ENCODE measurements around the gene CNGB1. TPM values are rescaled to one million over a fixed set of nuclear protein-coding genes. Genes with fewer than 3 reads are reported as not detected.

Gene CNGB1
- total RNA-seq, 4 donors from 2014 or later: not detected

GRCh38 chr16:57958544-57958943 lies 12.4 kb downstream of the CNGB1 start:
- no peak for TF ChIP-seq CTCF (IDR thresholded peaks at IDR 0.05)
- no peak for TF ChIP-seq POLR2A (IDR thresholded peaks at IDR 0.05)

GRCh38 chr16:57957673-57958392 lies 13.1 kb downstream of the CNGB1 start:
- Histone ChIP-seq H3K4me1 (no peaks in the 10 kb centered on the region), H3K36me3 (no peaks in the 10 kb centered on the region), H3K4me3 (no peak overlapping the region), H3K27ac (no peak overlapping the region), H3K27me3 (no peaks in the 10 kb centered on the region), H3K9me3 (no peaks in the 10 kb centered on the region)
- intact Hi-C loops (cut with DNase I; ENCODE audit: low total_unique reads): no loop called here
- TF ChIP-seq CTCF (IDR thresholded peaks at IDR 0.05) (no peak), POLR2A (IDR thresholded peaks at IDR 0.05) (no peak)
- DNase-seq: no peak

More at GRCh38 chr16:57958544-57958943, 12.4 kb downstream of the CNGB1 start:
- H3K27me3 ChIP-seq: no peaks in the 10 kb centered on the region
- no peaks in the 10 kb centered on the region for H3K4me1 ChIP-seq
- H3K27ac ChIP-seq: no peak overlapping the region
- H3K9me3 ChIP-seq: no peaks in the 10 kb centered on the region
- no peak for DNase-seq
- intact Hi-C loops (cut with DNase I; ENCODE audit: low total_unique reads): no loop called here
- no peak overlapping the region for H3K4me3 ChIP-seq
- no peaks in the 10 kb centered on the region for H3K36me3 ChIP-seq

GRCh38 chr16:57956924-57957672 lies 13.8 kb downstream of the CNGB1 start:
- intact Hi-C loops (cut with DNase I; ENCODE audit: low total_unique reads): no loop called here
- no peaks in the 10 kb centered on the region for H3K9me3 ChIP-seq
- no peaks in the 10 kb centered on the region for H3K27me3 ChIP-seq
- no peak overlapping the region for H3K4me3 ChIP-seq
- H3K4me1 ChIP-seq: no peaks in the 10 kb centered on the region
- H3K36me3 ChIP-seq: no peaks in the 10 kb centered on the region
- no peak for DNase-seq
- no peak for TF ChIP-seq CTCF (IDR thresholded peaks at IDR 0.05)
- no peak for TF ChIP-seq POLR2A (IDR thresholded peaks at IDR 0.05)
- no peak overlapping the region for H3K27ac ChIP-seq

- no peak overlapping the region for H3K4me3 ChIP-seq
- intact Hi-C loops (cut with DNase I; ENCODE audit: low total_unique reads): no loop called here
- H3K36me3 ChIP-seq: no peaks in the 10 kb centered on the region
- no peaks in the 10 kb centered on the region for H3K9me3 ChIP-seq
- no peaks in the 10 kb centered on the region for H3K4me1 ChIP-seq
- DNase-seq: no peak
- H3K27me3 ChIP-seq: no peaks in the 10 kb centered on the region
- H3K27ac ChIP-seq: no peak overlapping the region
- TF ChIP-seq POLR2A (IDR thresholded peaks at IDR 0.05): no peak
- TF ChIP-seq CTCF (IDR thresholded peaks at IDR 0.05): no peak
Measured at GRCh38 chr16:57956270-57956808, 14.6 kb downstream of the CNGB1 start.

Data from uterus (tissue), 4 donors.